Dedifferentiated amniotic fluid mesenchymal stem cell (primary cell): Measurements from ENCODE around the gene NRXN3.

Experiments
- DNase-seq: peaks from one replicate; pipeline ENCODE4 v3.0.0-alpha.2; 2016; ENCODE audit errors: extremely low spot score

Gene NRXN3

GRCh38 chr14:79204591-79204990, 1034.4 kb downstream of the NRXN3 start:
- no peak for DNase-seq

GRCh38 chr14:79209418-79209817, 1039.2 kb downstream of the NRXN3 start:
- DNase-seq: no peak

GRCh38 chr14:79225815-79226214, 1055.6 kb downstream of the NRXN3 start:
- no peak for DNase-seq

GRCh38 chr14:79229383-79229909, 1059.3 kb downstream of the NRXN3 start:
- DNase-seq: no peak

- DNase-seq: no peak
Observed at GRCh38 chr14:79242666-79243065, 1072.5 kb downstream of the NRXN3 start.

GRCh38 chr14:79246173-79246572, 1076.0 kb downstream of the NRXN3 start:
- DNase-seq: no peak

- DNase-seq: no peak
Observed at GRCh38 chr14:79248126-79248525, 1078.0 kb downstream of the NRXN3 start.

GRCh38 chr14:79248771-79249170, 1078.6 kb downstream of the NRXN3 start:
- DNase-seq: no peak

- DNase-seq: no peak
Observed at GRCh38 chr14:79251278-79251677, 1081.1 kb downstream of the NRXN3 start.

GRCh38 chr14:79253576-79253975, 1083.4 kb downstream of the NRXN3 start:
- no peak for DNase-seq

GRCh38 chr14:79254069-79254775, 1084.0 kb downstream of the NRXN3 start:
- no peak for DNase-seq

GRCh38 chr14:79256380-79256779, 1086.2 kb downstream of the NRXN3 start:
- no peak for DNase-seq

- no peak for DNase-seq
Observed at GRCh38 chr14:79260406-79260805, 1090.2 kb downstream of the NRXN3 start.

GRCh38 chr14:79265366-79265946, 1095.3 kb downstream of the NRXN3 start:
- no peak for DNase-seq

- DNase-seq: no peak
Observed at GRCh38 chr14:79270361-79270760, 1100.2 kb downstream of the NRXN3 start.

GRCh38 chr14:79271122-79271521, 1100.9 kb downstream of the NRXN3 start:
- DNase-seq: no peak

- no peak for DNase-seq
Observed at GRCh38 chr14:79274641-79275291, 1104.6 kb downstream of the NRXN3 start.

- DNase-seq: no peak
Observed at GRCh38 chr14:79275292-79275655, 1105.1 kb downstream of the NRXN3 start.

GRCh38 chr14:79278286-79278797, 1108.2 kb downstream of the NRXN3 start:
- DNase-seq: no peak

- peak; percentile 41 for DNase-seq
Observed at GRCh38 chr14:79278798-79279644, 1108.8 kb downstream of the NRXN3 start.

GRCh38 chr14:79279645-79280597, 1109.7 kb downstream of the NRXN3 start:
- no peak for DNase-seq
